GM19324 (cell line): ENCODE measurements around the gene PVALEF.

Experiments used
- ATAC-seq: cut with Tn5 transposase; IDR thresholded peaks from one replicate; pipeline ENCODE4 v1.9.1; 2021; ENCODE audit warnings: mild to moderate bottlenecking, moderate library complexity; ENCODE audit not compliant: unreplicated experiment, low FRiP score

The PVALEF gene

DNA sequence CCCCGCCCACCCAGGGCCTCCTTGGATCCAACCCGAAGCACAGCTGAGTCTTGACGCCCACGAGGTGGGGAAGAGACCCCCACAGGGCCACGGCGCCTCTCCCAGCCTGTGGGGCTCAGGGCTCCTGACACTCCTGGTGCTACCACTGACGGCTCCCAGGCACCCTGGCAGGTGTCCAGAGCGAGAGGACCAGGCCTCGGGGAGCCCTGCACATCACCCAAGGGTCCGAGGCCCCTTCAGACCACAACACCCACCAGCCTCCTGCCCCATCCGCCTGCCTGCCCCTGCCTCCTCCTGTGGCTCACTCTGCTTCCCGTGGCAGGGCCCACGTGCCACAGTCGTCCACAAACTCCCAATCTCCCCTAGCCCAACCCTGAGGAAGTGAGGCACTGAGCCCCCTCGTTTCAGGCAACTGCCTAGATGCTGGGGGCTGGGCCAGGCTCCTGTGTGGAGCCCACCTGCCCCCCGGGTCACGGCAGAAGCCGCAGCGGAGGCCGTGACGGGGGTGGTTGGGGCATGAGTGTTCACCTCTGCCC, 29.0 kb downstream of the PVALEF start:
- no peak for ATAC-seq

DNA sequence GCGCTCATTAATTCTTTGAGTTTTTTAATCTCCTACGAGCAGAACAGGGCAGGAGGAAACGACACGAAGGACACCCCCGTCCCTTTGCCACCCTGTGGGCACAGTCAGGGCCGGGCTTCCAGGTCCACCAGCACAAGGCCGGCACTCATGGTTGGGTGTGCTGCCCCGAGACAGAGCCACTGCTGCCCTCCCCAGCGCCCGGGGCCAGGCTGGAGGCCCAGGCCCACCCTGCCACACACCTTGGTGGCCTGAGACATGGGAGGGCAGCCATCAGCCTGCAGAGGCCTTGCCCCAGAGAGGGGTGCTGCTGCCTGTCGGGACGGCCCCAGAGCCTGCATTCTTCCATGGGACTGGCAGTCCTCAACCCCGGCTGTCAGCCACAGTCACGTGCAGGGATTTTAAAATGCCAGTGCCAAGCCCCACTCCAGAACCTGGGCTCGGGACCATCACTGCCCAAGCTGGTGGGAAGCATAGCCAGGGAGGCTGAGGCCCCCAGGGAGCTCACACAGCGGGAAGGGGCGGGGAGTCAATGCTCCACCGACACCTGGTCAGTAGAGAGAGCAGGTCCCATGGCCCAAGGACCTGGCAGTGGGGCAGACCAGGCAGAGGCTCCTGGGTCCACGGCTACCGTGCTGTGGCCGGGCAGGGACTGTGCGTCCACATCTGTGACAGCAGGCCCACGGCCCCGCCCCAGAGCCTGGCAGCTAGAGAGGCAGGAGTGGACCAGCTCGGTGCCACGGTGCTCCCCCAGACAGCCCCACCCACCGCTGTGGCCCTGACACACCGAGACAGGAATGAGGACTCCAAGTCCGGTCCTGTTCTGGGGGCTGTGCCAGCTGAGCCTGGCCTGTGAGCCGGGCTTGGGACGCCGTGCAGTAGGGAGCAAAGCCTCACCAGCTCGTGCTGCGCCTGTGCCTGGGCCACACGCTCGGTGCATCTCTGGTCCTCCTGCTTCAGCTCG, 29.9 kb downstream of the PVALEF start:
- ATAC-seq = no peak

GRCh38 chr17:81195941-81196495, 30.7 kb downstream of the PVALEF start:
- ATAC-seq = no peak

DNA sequence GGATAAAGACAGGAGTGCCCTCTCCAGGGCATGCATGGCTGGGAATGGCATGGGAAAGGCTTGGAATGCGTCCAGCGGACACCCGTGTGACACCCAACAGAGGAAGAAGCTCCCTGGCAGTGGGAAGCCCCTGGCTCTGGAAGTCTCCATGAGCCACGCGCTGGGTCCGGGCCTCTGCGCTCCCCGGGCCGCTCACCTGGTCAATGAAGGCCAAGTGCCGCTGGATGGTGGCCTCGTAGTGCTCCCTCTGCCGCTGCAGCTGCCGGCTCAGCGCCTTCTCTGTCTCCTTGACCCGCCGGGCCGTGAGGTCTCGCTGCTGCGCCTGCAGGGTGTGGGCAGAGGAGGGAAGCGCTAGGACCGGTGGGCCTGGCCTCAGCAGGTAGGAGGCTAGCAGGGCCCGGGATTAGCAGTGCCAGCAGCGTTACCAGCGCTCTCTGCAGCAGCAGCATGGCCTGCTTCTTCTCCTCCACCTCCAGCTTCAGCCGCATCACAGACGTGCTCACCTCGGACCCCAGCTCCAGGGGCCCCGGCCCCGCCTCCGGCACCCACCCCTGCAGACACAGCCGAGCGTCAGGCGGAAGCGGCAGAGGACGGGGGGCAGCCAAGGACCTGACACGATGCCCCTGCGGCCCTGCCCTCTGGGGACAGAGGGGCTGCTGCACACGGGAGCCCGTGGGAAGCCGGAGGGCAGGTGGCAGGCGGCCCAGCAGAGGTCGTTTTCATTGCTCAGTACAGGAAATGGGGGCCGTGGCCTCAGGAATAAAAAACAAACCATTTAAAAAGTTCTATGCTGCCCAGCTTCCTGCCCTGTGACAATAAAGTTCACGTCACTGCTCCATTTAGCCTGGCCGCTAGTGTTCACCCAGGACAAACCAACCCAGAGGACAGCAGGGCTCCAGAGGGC, 31.4 kb downstream of the PVALEF start:
- ATAC-seq = no peak

DNA sequence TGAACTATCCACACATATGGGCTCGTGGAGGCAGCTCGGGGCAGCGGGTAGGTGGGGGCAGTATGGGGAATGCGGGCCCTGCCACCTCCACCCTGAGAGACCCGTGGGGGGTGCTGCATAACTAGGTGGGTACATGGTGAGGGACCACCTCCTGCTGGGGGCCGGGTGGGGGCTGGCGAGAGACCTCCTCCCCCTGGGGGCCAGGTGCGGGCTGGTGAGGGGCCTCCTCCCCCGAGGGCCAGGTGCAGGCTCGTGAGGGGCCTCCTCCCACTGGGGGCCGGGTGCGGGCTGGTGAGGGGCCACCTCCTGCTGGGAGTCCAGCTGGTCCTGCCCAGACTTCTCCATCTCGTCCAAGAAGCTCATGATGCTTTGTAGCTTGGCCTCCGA, 32.1 kb downstream of the PVALEF start:
- no peak for ATAC-seq

DNA sequence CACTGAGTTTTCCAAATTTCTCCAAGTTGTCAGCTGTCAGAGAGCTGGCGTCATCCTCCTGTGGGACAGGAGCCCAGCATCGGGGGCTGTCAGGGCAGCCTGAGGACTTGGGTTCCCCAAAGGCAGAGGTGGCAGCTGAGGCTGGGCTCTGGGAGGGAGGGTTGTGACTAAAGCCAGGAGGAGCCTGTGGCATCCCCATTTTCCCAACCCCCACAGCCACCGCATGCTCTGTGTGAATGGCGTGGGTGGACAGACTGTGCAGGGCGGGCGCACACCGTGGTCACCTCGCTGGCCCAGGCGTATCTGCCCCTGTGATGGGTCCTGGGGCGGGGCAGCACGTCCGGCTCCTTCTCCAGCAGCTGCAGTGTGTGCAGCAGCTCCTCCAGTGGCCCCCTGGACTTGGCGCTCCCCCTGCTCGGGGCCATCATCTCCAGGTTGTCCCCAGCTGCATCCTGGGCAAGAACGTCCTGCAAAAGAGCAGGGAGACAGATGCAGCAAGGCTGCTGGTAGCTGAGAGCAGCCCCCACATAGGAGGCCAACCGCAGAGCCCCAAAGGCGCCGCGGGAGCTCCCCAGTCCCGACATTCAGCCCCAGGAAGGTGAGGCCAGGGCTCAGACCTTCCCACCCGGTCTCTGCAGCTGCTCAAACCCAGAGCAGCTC, 32.7 kb downstream of the PVALEF start:
- ATAC-seq = no peak

DNA sequence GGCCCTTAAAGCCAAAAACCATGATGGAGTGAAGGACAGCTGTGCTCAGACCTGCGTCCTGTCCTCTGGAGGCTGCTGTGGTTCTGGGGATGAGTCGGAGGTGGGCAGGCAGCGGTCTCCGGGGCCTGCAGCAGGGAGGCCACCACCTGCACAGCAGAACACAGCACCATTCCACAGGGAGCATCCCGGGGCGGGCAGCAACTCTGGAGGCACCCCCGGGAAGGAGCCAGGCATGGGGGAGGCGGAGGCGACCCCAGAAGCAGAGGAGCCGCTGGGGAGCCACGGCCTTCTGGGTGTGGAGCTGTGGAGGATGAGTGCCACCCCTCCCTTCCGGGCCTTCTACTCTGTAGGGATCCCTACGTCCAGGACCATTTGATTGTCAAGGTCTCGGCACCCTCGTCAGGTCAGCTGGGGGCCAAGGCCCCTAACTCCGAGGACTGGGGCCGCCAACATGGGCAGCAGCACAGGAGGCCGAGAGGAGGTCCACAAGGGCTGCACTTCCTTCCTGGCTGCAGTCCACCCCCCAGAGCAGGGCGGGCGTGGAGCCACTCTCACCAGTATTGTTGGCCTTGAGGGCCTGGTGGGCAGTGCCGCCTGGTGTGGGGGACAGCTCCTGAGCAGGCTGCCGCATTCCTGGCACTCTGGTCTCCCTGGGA, 33.6 kb downstream of the PVALEF start:
- ATAC-seq = no peak

- ATAC-seq = no peak
These were observed 34.1 kb downstream of the PVALEF start for GRCh38 chr17:81199482-81199830.

GRCh38 chr17:81200201-81200600, 34.9 kb downstream of the PVALEF start:
- no peak for ATAC-seq

DNA sequence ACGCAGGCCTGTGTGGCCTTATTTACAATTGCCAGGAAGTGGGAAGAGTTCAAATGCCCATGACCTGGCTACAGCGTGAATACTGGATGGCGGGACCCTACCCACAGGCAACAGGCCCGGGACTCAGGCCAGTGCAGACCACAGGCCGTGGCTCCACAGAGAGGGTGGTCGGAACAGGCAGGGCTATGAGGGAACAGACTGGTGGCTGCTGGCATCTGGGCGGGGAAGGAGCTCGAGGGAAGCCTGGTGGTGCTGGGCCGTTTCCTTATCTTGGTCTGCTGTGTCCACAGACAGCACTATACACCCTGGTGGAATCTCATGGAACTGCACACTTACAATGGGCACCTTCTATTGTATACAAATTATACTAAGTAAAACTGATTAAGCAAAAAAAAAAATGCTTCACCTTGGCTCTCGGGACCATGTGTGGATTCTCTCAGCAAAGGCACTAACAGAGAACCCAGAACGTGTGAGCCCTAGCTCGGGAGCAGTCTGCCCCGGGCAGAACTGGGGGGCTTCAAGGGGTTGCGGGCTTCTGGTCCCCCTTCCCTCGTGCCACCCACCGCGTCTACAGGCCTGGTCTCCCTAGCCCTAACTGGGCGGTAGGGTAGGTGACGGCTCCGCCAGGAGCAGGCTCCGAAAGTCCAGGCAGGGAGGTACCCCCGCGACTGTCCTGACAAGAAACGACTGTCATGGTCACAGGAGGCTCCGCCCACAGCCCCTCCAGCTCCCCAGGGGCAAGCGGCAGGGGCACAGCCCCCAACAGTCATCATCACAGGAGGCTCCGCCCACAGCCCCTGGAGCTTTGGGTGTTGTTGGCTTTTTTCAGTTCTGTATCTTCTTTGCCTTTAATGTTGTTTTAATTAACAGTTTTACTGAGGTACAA, 35.6 kb downstream of the PVALEF start:
- ATAC-seq = no peak

DNA sequence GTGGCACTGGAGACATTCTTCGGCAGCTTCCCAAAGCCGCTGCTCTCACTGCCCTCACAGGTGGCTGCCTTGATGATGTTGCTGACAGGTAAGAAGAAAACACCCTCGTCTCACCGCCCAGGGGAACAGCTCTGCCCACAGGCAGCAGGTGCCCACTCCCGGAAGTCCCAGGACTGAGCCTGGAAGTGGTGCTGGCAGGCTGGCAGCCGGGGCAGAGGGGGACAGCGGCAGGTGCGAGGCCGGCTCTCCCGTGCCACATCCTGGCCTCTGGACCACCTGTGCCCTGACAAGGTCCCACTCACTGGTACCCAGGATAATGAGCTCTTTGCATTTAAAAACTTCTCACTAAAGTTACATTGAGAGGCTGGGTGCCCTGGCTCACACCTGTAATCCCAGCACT, 37.0 kb downstream of the PVALEF start:
- ATAC-seq = no peak

DNA sequence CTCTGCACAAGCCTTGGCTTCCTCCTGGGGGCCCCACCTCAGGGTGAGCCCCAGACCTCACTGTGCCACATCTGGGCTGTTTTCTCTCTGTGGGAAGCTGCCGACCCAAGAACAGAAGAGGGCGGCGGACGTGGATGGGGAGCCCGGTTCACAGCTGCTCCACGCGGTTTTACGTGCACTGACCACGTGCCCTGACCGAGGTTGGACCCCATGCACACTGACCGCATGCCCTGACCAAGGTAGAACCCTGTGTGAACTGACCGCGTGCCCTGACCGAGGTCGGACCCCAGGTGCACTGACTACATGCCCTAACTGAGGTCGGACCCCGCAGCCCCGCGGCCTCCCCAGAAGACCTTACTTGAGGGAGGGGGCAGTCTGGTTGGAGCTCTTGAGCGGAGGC, 37.8 kb downstream of the PVALEF start:
- no peak for ATAC-seq

DNA sequence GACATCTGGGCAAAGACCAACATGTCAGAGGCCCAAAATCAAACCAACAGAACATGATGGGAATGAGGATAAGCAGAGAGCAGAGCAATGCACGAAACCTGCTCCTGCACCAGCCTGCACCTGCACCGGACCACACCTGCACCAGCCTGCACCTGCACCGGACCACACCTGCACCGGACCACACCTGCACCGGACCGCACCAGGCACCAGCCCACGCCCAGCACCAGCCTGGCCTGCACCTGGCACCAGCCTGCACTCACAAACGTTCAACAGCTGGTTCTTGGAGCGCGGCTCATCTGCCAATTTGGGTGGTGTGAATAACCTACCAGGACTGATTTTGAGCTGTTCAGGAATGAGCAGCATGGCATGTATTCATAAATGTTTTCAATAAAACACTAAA, 39.3 kb downstream of the PVALEF start:
- ATAC-seq = no peak

- no peak for ATAC-seq
These were observed 40.9 kb downstream of the PVALEF start for GRCh38 chr17:81206166-81206565.

DNA sequence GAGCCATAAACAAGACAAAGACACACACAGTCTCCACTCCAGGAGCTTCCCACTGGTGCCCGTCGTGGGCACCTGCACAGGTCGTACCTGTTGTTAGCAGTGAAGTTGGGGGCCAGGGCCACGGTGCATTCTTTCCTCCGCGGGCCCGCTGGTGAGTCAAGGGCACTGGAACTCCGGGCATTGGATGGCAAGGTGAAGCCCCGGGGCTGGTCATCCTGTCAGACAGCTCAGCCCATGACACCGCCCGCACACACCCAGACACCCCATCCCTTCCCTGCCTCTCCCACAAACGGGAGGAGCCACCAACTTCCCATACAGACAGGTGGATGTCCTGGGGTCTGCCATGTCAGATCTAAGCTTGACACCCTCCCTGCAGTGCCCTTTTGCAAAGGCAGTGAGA, 41.4 kb downstream of the PVALEF start:
- ATAC-seq = no peak

DNA sequence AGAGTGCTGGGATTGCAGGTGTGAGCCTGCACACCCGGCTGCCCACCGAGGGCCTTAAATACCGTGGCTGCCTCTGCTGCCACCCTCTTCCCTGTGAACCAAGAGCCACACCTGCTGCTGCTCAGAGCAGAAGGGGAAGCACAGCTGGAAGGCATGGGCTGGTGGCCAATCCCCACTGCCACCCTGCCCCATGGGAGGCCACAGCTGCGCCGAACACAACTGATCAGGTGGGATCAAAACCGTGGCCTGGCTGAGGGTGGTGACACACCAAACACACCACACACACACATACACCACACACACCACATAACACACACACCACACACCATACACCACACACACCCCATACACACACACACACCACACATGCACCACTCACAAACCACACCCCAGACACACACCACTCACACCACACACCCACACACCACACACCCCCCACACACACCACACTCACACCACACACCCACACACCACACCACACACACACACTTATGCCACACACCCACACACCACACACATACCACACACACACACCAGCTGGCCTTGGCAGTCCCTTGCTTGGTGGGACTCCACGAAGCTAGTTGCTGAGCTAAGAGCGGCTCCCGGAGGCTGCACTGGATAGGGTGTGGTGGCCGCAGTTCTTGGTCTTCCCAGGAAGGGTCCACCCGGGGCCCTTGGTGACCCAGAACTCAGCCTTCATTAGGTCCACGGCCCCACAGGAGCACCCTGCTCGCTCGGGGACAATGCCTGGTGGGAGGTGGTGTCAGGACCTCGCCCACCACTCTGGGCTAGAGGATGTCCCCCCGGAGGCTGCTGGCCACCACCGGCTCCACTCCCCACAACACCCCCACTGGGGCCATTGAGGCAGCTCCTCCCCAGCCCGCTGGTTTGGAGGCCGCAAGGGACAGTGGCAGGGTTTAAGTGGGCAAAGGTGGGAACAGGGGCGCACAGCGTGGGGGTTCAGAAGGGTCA, 42.6 kb downstream of the PVALEF start:
- no peak for ATAC-seq

GRCh38 chr17:81208651-81209050, 43.3 kb downstream of the PVALEF start:
- no peak for ATAC-seq

DNA sequence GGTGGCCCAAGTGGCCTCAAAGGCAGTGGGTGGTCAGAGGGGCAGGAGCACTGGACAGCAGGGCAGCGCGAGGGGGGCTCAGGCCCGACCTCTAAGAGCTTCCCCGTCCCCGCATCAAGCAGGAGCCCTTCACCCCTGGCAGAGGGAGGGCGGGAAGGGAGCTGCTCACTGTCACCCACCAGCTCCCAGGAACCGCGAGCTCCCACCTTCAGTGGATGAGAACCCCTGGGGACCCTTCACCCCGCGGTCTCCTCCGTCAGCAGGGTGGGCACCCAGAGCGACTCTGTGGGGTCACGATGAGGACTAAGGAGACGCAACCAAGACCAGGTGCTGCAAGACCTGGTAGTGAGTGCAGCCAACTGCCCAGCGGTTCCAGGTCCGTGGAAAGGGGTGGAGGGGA, 43.8 kb downstream of the PVALEF start:
- no peak for ATAC-seq
